HG03064 (cell line): Measurements from ENCODE around the gene DPEP1.
"Not testable (repeated sequence)": the region's sequence is repeated elsewhere in the genome, so short reads cannot be mapped to it uniquely, and the experiment has no call there.

Experiments
- ATAC-seq: cut with Tn5 transposase; IDR thresholded peaks from one replicate; pipeline ENCODE4 v1.9.1; 2021; ENCODE audit warnings: low read depth; ENCODE audit not compliant: unreplicated experiment

DPEP1 gene

GRCh38 chr16:89613231-89613953, at the start of gene DPEP1:
Gene DPEP1 (plus strand): TSS chr16:89613642. CDS start chr16:89630411, 16,769 bp downstream.
- ATAC-seq = no peak

GRCh38 chr16:89564476-89565255, 48.8 kb upstream of the DPEP1 start:
- no peak for ATAC-seq

- ATAC-seq = no peak
Observed at GRCh38 chr16:89565256-89565505, 48.3 kb upstream of the DPEP1 start.

- ATAC-seq = no peak
Observed at GRCh38 chr16:89565506-89566372, 47.7 kb upstream of the DPEP1 start.

GRCh38 chr16:89567656-89568594, 45.5 kb upstream of the DPEP1 start:
- ATAC-seq = no peak

- ATAC-seq = no peak
Observed at GRCh38 chr16:89569506-89570341, 43.7 kb upstream of the DPEP1 start.

GRCh38 chr16:89570342-89570923, 43.0 kb upstream of the DPEP1 start:
- ATAC-seq = no peak

- ATAC-seq = not testable (repeated sequence)
Observed at GRCh38 chr16:89570983-89571598, 42.4 kb upstream of the DPEP1 start.

- ATAC-seq = no peak
Observed at GRCh38 chr16:89571636-89572035, 41.8 kb upstream of the DPEP1 start.

GRCh38 chr16:89572073-89572484, 41.4 kb upstream of the DPEP1 start:
- no peak for ATAC-seq

- ATAC-seq = no peak
Observed at GRCh38 chr16:89572485-89573205, 40.8 kb upstream of the DPEP1 start.

GRCh38 chr16:89573826-89574680, 39.4 kb upstream of the DPEP1 start:
- no peak for ATAC-seq

GRCh38 chr16:89574681-89575246, 38.7 kb upstream of the DPEP1 start:
- ATAC-seq = no peak

- ATAC-seq = no peak
Observed at GRCh38 chr16:89575247-89576152, 37.9 kb upstream of the DPEP1 start, which contains the start of gene CPNE7. Gene CPNE7 (plus strand): TSS chr16:89575758. CDS start chr16:89575898, 140 bp downstream.
